Neural cell (in vitro differentiated cells): ENCODE results near the gene KRT3. TPM values are rescaled to one million over a fixed set of nuclear protein-coding genes. Genes with fewer than 3 reads are reported as not detected.

ENCODE experiments used
- H2AFZ ChIP-seq: fragments of 200-600, 300-800 bp; sonication (generic), shearing (Covaris generic); 2 replicates; pipeline ENCODE4 v1.6.0; 2014; ENCODE audit warnings: low read depth, mild to moderate bottlenecking, antibody characterized with exemption, low read length, moderate library complexity
- H3F3A ChIP-seq: fragments of 200-600 bp; shearing (Covaris generic); 2 replicates; pipeline ENCODE4 v1.6.1; 2016; ENCODE audit warnings: mild to moderate bottlenecking, moderate library complexity, mixed read lengths, antibody characterized with exemption, low read length; ENCODE audit not compliant: insufficient read depth, poor library complexity, severe bottlenecking
- H3K27ac ChIP-seq: fragments of 200-600, 300-800 bp; sonication (generic), shearing (Covaris generic); 2 replicates; pipeline ENCODE4 v1.5.1; 2014; ENCODE audit warnings: mild to moderate bottlenecking, low read length, moderate library complexity
- H3K27me3 ChIP-seq: fragments of 300-800, 200-600 bp; sonication (generic), shearing (Covaris generic); 2 replicates; pipeline ENCODE4 v1.6.0; 2014; ENCODE audit warnings: mild to moderate bottlenecking, low read depth, low read length, moderate library complexity; ENCODE audit not compliant: insufficient read depth
- H3K36me3 ChIP-seq: fragments of 300-800, 200-600 bp; sonication (generic), shearing (Covaris generic); 2 replicates; pipeline ENCODE4 v1.5.1; 2014; ENCODE audit warnings: mild to moderate bottlenecking, antibody characterized with exemption, low read length, moderate library complexity; ENCODE audit not compliant: insufficient read depth
- H3K4me2 ChIP-seq: fragments of 300-800, 200-600 bp; sonication (generic), shearing (Covaris generic); 2 replicates; pipeline ENCODE4 v1.6.0; 2014; ENCODE audit warnings: mild to moderate bottlenecking, low read length
- H3K4me3 ChIP-seq: fragments of 300-800, 200-600 bp; sonication (generic), shearing (Covaris generic); 2 replicates; pipeline ENCODE4 v1.5.1; 2014; ENCODE audit warnings: mild to moderate bottlenecking, low read length, moderate library complexity
- H3K79me2 ChIP-seq: fragments of 200-600 bp; shearing (Covaris generic); replicated peaks from 2 replicates; pipeline ENCODE4 v1.6.0; 2014; ENCODE audit warnings: mild to moderate bottlenecking, low read length, moderate library complexity; ENCODE audit not compliant: insufficient read depth
- H3K9ac ChIP-seq: fragments of 300-800, 200-600 bp; sonication (generic), shearing (Covaris generic); 2 replicates; pipeline ENCODE4 v1.6.1; 2016; ENCODE audit warnings: mild to moderate bottlenecking, low read length, mixed read lengths
- H3K9me2 ChIP-seq: fragments of 200-600 bp; shearing (Covaris generic); 2 replicates; pipeline ENCODE4 v1.6.1; 2016; ENCODE audit warnings: mild to moderate bottlenecking, low read length, mixed read lengths; ENCODE audit not compliant: insufficient read depth
- H3K9me3 ChIP-seq: fragments of 200-600, 300-800 bp; sonication (generic), shearing (Covaris generic); 2 replicates; pipeline ENCODE4 v1.6.1; 2016; ENCODE audit warnings: mild to moderate bottlenecking, mixed run types, low read length, moderate library complexity, mixed read lengths
- H4K20me1 ChIP-seq: fragments of 200-600 bp; shearing (Covaris generic); 2 replicates; pipeline ENCODE4 v1.6.1; 2016; ENCODE audit warnings: mild to moderate bottlenecking, mixed run types; ENCODE audit not compliant: insufficient read depth
- CTCF ChIP-seq: fragments of 450-650 bp; IDR thresholded peaks from 2 replicates; pipeline ENCODE4 v1.5.1; 2014; ENCODE audit warnings: antibody characterized with exemption, mild to moderate bottlenecking, moderate library complexity; ENCODE audit not compliant: poor library complexity, severe bottlenecking
- EP300 ChIP-seq: fragments of 450-650 bp; conservative IDR thresholded peaks from 2 replicates; pipeline ENCODE4 v1.6.1; 2014; ENCODE audit warnings: antibody characterized with exemption, mild to moderate bottlenecking, moderate library complexity; ENCODE audit not compliant: poor library complexity, severe bottlenecking
- EZH2 ChIP-seq: fragments of 200-600, 300-800 bp; shearing (Covaris generic), sonication (generic); IDR thresholded peaks from 2 replicates; pipeline ENCODE4 v1.6.1; 2014; ENCODE audit warnings: antibody characterized with exemption, low read length, borderline replicate concordance, mild to moderate bottlenecking; ENCODE audit not compliant: insufficient read depth, poor library complexity, severe bottlenecking
- MXI1 ChIP-seq: fragments of 450-650 bp; conservative IDR thresholded peaks from 2 replicates; pipeline ENCODE4 v1.6.1; 2014; ENCODE audit warnings: antibody characterized with exemption, mild to moderate bottlenecking; ENCODE audit not compliant: poor library complexity, severe bottlenecking
- POLR2AphosphoS5 ChIP-seq: IDR thresholded peaks from 2 replicates; pipeline ENCODE4 v1.6.1; 2012
- RAD21 ChIP-seq: fragments of 450-650 bp; conservative IDR thresholded peaks from 2 replicates; pipeline ENCODE4 v1.6.1; 2014; ENCODE audit warnings: antibody characterized with exemption, mild to moderate bottlenecking, moderate library complexity
- REST ChIP-seq: IDR thresholded peaks from 2 replicates; pipeline ENCODE4 v1.6.1; 2012; ENCODE audit warnings: borderline replicate concordance
- SMC3 ChIP-seq: fragments of 450-650 bp; conservative IDR thresholded peaks from 2 replicates; pipeline ENCODE4 v1.6.1; 2014; ENCODE audit warnings: antibody characterized with exemption, mild to moderate bottlenecking, moderate library complexity; ENCODE audit not compliant: poor library complexity
- polyA plus RNA-seq: library from polyadenylated mRNA; depleted of rRNA; stranded (reverse); fragments of >200 nt; gene quantifications from 2 replicates; pipeline ENCODE4 v1.2.3, GENCODE V29; 2014

KRT3 gene
- polyA plus RNA-seq, 1 donor from 2014 or later: not detected

- no peak overlapping the region for H3K4me3 ChIP-seq
- no peaks in the 10 kb centered on the region for H3K36me3 ChIP-seq
- H3K4me2 ChIP-seq: no peak overlapping the region
- no peaks in the 10 kb centered on the region for H3K9me2 ChIP-seq
- H3K9me3 ChIP-seq: no peaks in the 10 kb centered on the region
- no peak overlapping the region for H2AFZ ChIP-seq
- no peaks in the 10 kb centered on the region for H4K20me1 ChIP-seq
- TF ChIP-seq MXI1 (no peak), EZH2 (no peak), POLR2AphosphoS5 (no peak), REST (no peak), CTCF (no peak), EP300 (no peak), SMC3 (no peak)
- no peaks in the 10 kb centered on the region for H3K27me3 ChIP-seq
- H3F3A ChIP-seq: no peaks in the 10 kb centered on the region
- no peaks in the 10 kb centered on the region for H3K79me2 ChIP-seq
- H3K27ac ChIP-seq: no peak overlapping the region
- no peak overlapping the region for H3K9ac ChIP-seq
Observed at GRCh38 chr12:52807544-52808470, 11.9 kb upstream of the KRT3 start.

GRCh38 chr12:52806821-52807543 lies 11.1 kb upstream of the KRT3 start:
- no peak overlapping the region for H3K9ac ChIP-seq
- H3K4me3 ChIP-seq: no peak overlapping the region
- no peaks in the 10 kb centered on the region for H3K27me3 ChIP-seq
- TF ChIP-seq CTCF (no peak), RAD21 (no peak), EP300 (no peak), EZH2 (no peak), MXI1 (no peak), REST (no peak), POLR2AphosphoS5 (no peak), SMC3 (no peak)
- no peaks in the 10 kb centered on the region for H3K9me2 ChIP-seq
- H3K36me3 ChIP-seq: no peaks in the 10 kb centered on the region
- no peak overlapping the region for H3K27ac ChIP-seq
- H3K79me2 ChIP-seq: no peaks in the 10 kb centered on the region
- no peak overlapping the region for H2AFZ ChIP-seq
- no peaks in the 10 kb centered on the region for H4K20me1 ChIP-seq
- no peaks in the 10 kb centered on the region for H3F3A ChIP-seq
- no peak overlapping the region for H3K4me2 ChIP-seq
- H3K9me3 ChIP-seq: no peaks in the 10 kb centered on the region
